Amniotic stem cell (primary cell): Measurements from ENCODE around the gene PLEKHA8.
A peak's percentile ranks its signal among the peaks of the same experiment; 100 is the strongest.

ENCODE experiments used
- DNase-seq: peaks from one replicate; lab custom pipeline; 2025; lab: John Stamatoyannopoulos, UW

Gene PLEKHA8

DNA sequence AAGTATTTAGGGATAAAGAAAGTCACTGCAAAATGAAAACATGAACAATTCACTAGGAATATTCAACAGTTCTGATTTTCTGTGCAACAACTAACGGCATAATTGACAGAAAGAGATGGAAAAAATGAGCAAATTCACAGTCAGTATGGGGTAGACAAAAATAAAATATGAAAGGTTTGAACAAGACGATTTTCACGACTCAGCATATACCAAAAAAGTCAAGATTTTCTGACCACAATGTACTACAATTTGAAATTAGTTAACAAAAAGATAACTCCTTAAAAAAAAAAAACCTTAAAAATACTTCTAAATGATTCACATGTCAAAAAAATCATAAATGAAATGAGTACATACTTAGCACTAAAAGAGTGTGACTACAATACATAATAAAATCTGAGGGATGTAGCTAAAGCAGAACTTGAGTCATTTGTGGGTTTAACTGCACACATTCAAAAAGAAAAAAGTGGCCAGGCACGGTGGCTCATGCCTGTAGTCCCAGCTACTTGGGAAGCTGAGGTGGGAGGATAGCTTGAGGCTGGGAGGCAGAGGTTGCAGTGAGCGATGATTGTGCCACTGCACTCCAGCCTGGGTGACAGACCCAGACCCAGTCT lies 84.0 kb downstream of the PLEKHA8 start:
- no peak for DNase-seq

- no peak for DNase-seq
Measured at GRCh38 chr7:30113144-30113543, 84.9 kb downstream of the PLEKHA8 start.

- DNase-seq: no peak
Measured at GRCh38 chr7:30114536-30115238, 86.5 kb downstream of the PLEKHA8 start.

- DNase-seq: no peak
Measured at GRCh38 chr7:30115709-30116297, 87.6 kb downstream of the PLEKHA8 start.

- no peak for DNase-seq
Measured at GRCh38 chr7:30116771-30117170, 88.6 kb downstream of the PLEKHA8 start.

DNA sequence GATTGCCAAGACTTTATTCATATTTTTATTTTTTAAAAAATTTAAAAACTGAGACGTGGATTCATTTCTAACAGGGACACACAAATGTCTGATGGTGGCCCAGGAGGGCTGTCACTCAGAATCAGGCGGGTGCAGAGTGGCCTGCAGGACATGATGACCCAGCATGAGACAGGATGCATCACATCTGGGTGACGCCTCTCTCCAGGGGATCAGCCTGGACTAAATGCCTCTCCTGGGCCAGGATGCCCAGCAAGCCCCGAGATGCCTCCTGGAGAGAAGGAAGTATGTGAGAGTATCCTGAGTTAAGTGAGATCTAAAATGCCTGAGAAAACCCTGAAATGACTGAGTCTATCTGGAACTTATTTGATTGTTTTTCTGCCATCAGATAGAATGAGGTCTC lies 89.7 kb downstream of the PLEKHA8 start:
- no peak for DNase-seq

- DNase-seq: no peak
Measured at GRCh38 chr7:30119890-30120577, 91.8 kb downstream of the PLEKHA8 start.

DNA sequence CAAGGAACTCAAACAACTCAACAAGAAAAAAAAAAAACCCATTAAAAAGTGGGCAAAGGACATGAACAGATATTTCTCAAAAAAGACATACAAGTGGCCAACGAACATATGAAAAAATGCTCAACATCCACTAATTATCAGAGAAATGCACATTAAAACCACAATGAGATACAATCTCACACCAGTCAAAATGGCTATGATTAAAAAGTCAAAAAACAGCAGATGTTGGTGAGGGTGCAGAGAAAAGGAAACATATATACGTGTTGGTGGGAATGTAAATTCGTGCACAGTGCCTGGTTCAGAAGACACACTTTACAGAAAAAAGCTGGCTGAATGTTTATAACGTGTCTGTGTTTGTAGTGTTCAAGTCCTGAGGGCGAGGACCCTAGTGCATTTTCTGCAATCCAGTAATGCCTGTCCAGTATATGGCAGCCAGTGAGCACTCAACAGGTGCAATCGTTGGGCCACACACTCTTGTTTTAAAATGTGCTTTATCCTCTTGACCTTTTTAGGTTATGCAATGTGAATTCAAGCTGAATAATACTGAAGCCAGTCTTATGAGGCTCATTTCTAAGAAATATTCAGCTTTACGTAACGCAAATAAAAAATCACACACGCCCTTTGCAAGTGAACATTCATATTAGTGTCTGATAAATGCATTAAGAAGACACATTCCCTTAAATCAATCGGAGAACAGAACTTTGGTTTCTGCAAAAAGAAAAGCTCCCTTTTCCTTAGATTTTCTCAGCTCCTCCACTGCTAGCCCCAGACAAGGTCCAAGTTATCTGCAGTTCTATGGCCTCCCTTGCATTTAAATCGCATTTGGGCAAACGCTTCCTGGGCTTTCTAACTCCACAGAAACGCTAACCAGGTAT lies 105.8 kb downstream of the PLEKHA8 start:
- no peak for DNase-seq

DNA sequence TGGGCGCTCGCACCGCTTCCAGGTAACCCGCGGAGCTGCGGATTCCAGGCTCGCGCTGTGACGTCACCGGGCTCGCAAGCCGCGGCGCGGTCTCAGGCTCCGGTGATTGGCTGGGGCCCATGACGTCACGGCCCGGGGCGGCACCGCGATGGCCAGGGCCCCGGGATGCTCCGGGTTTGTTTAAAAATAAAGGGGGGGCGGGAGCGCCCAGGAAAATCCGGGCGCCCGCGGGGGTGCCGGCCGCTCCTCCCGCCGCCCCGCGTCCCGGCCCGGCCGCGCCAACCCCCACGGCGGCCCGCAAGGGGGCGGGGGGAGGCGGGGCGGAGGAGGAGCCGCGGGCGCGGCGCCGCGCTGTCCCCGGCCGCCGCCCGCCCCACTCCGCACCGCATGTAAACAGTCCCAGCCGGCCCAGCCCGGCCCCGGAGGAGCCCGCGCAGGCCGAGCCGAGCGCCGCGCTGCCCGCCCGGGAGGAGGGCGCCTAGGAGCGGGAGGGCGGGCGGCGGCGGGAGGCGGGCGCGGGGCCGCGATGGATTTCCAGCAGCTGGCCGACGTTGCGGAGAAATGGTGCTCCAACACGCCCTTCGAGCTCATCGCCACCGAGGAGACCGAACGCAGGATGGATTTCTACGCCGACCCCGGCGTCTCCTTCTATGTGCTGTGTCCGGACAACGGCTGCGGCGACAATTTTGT lies 106.5 kb downstream of the PLEKHA8 start, which contains the start of gene MTURN:
Gene MTURN, plus strand, starts transcription at position 376 of the 690 bp plus-strand sequence. Its CDS starts 151 bp downstream, at position 527.
- DNase-seq: peak; percentile 77

- no peak for DNase-seq
Measured at GRCh38 chr7:30135301-30136116, 107.3 kb downstream of the PLEKHA8 start.

GRCh38 chr7:30136117-30136731 lies 108.0 kb downstream of the PLEKHA8 start:
- DNase-seq: no peak

DNA sequence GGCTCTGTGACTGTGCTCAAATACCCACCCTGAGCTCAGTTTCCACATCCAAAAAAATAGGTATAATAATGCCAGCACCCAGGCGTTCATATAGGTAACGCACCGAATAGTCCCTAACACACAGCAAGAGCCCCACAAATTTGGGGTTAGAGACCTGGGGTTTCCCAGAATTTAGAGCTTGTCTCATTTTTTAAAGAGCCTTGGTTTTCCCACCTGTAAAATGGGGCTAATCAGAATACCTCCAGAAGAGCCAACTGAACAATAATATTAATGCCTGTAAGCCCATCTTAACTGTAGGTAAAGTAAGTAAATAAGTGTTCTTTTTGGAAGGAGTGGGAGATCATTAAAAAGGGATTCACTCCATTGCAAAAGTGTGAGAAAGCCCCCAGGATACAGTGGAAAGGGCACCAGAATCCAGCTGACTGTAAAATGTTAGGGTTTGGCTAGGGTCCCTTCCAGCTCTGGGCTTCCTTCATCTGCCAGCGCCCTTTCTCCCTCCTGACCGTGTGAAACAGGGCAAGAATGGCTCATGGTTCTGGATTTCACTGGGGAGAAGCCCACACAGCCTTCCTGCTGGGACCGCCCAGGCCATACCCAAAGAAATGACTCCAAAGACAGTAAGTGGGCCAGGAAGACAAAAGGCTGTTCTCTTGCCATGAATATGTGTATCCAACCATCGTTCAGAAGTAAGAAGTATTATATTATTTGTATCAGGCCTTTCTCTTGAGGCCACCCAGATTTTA lies 108.7 kb downstream of the PLEKHA8 start:
- DNase-seq: no peak

DNA sequence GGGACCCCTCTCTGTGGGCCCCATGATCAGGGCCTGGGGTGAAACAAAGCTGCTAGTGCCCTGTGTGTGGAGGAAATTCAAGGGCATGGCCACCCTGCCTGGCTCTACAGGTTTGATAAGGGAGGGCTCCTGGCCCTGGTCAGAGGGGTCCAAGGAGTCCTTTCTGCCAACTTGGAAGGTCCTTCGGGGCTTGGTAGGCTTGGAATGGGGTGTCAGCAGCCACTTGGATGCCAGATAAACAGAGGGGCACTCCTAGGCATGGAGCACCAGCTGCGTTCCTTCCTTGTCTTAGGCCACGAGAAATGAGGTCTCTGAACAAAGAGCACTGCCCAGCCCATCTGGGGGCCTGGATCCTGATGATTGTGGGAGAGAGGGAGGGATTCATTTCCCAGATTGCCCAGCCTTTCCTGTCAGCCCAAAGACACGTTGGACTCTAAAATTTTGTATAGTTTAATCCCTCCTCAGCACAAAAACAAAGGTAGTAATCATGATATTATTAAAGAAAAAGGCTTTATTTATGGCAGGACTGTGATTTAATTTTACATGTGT lies 111.7 kb downstream of the PLEKHA8 start:
- DNase-seq: no peak

GRCh38 chr7:30140456-30140855 lies 112.2 kb downstream of the PLEKHA8 start:
- no peak for DNase-seq

DNA sequence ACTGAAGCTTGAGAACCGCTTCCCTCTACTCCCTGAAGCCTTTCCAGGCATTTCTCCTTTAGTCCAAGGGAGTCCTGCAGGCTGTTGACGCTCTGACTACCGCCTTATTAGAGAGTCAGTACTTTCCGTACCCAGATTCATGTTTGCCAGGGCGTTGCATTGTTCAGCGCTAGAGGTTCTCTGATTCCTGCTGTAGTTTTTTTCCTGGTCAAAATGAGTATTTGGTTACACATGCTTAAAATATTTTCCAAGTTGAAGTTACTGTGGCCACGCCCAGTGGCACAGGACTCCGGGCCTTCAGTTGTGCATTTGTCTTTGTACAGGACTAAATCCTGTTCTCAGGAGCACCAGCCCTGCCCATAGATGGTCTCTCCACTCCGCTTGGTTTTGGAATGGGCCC lies 114.5 kb downstream of the PLEKHA8 start:
- DNase-seq: peak; percentile 5

GRCh38 chr7:30143748-30144251 lies 115.6 kb downstream of the PLEKHA8 start:
- no peak for DNase-seq

DNA sequence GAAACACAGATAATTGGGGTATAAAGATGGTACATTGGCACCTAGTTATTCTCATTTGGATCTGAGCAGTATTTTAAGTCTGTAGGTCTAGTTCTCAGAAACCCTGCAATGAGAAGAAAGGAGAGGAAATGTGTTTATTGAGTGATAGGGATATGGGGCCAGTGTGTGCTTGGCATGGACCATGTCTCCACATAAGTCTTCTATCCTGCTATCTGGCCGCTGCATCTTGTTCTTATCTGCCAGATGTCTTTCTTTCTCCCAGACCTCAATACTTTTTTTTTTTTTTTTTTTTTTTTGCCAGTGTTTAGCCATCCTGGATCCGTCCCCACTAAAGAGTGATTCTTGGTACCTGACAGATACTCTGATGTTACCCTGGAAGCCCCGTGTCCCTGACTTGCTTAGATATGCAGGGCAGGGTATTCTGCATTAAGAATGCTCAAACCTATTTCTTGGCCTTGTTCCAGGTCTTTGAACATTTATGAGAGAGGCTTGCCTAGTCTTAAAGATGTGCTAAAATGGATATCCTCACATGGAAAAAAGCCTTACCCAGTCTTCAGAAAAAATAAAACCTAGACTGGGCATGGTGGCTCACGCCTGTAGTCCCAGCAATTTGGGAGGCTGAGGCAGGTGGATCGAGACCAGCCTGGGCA lies 116.6 kb downstream of the PLEKHA8 start:
- no peak for DNase-seq

GRCh38 chr7:30145426-30145970 lies 117.3 kb downstream of the PLEKHA8 start:
- no peak for DNase-seq
